ENCODE data around the gene ORAI3. TPM values are rescaled to one million over a fixed set of nuclear protein-coding genes. Genes with fewer than 3 reads are reported as not detected.
A peak's percentile ranks its signal among the peaks of the same experiment; 100 is the strongest.

The ORAI3 gene
- total RNA-seq, 1 donor from 2014 or later: 39.0 TPM

- no peaks in the 10 kb centered on the region for H3K36me3 ChIP-seq
- intact Hi-C loops (cut with DNase I): loop anchor here (5.0 kb wide), 3 partner anchors 42 to 873 kb away; partner anchors contain the start of genes SETD1A, VKORC1 and ZNF267
- H3K4me3 ChIP-seq: no peak overlapping the region
- peaks cover 9 to 27% of the 10 kb centered on the region in 2 donors for H3K4me1 ChIP-seq
- peak in 1 of 2 donors; percentile 80 for DNase-seq (ENCODE audit: low spot score in 2 of 2)
- H3K9me3 ChIP-seq: no peaks in the 10 kb centered on the region
- H3K27me3 ChIP-seq: no peaks in the 10 kb centered on the region
- no peak for TF ChIP-seq CTCF (IDR thresholded peaks at IDR 0.05)
- peak overlapping the region; percentile 90 to 94 for H3K27ac ChIP-seq
Observed at GRCh38 chr16:30998852-30999761, 50.2 kb downstream of the ORAI3 start.

GRCh38 chr16:31000671-31001382 is 52.0 kb downstream of the ORAI3 start:
- intact Hi-C loops (cut with DNase I): no loop called here
- TF ChIP-seq CTCF (IDR thresholded peaks at IDR 0.05): no peak
- Histone ChIP-seq H3K27me3 (no peaks in the 10 kb centered on the region), H3K4me1 (peaks cover 9 to 27% of the 10 kb centered on the region in 2 donors), H3K9me3 (no peaks in the 10 kb centered on the region), H3K27ac (no peak overlapping the region), H3K4me3 (no peak overlapping the region), H3K36me3 (no peaks in the 10 kb centered on the region)
- DNase-seq (ENCODE audit: low spot score in 2 of 2): no peak

GRCh38 chr16:31001507-31002249 is 52.8 kb downstream of the ORAI3 start:
- H3K27me3 ChIP-seq: no peaks in the 10 kb centered on the region
- intact Hi-C loops (cut with DNase I): no loop called here
- H3K36me3 ChIP-seq: no peaks in the 10 kb centered on the region
- no peaks in the 10 kb centered on the region for H3K9me3 ChIP-seq
- peaks cover 9 to 24% of the 10 kb centered on the region in 2 donors for H3K4me1 ChIP-seq
- H3K27ac ChIP-seq: no peak overlapping the region
- no peak overlapping the region for H3K4me3 ChIP-seq
- DNase-seq (ENCODE audit: low spot score in 2 of 2): no peak
- TF ChIP-seq CTCF (IDR thresholded peaks at IDR 0.05): no peak

GRCh38 chr16:31002250-31002700 is 53.4 kb downstream of the ORAI3 start:
- Histone ChIP-seq H3K4me1 (peaks cover 9 to 20% of the 10 kb centered on the region in 2 donors), H3K9me3 (no peaks in the 10 kb centered on the region), H3K27ac (no peak overlapping the region), H3K4me3 (no peak overlapping the region), H3K27me3 (no peaks in the 10 kb centered on the region), H3K36me3 (no peaks in the 10 kb centered on the region)
- no peak for DNase-seq (ENCODE audit: low spot score in 2 of 2)
- intact Hi-C loops (cut with DNase I): no loop called here
- TF ChIP-seq CTCF (IDR thresholded peaks at IDR 0.05): no peak

- H3K4me3 ChIP-seq: no peak overlapping the region
- no peak for TF ChIP-seq CTCF (IDR thresholded peaks at IDR 0.05)
- H3K4me1 ChIP-seq: peaks cover 2 to 14% of the 10 kb centered on the region in 2 donors
- no peak overlapping the region for H3K27ac ChIP-seq
- intact Hi-C loops (cut with DNase I): no loop called here
- H3K36me3 ChIP-seq: no peaks in the 10 kb centered on the region
- H3K27me3 ChIP-seq: no peaks in the 10 kb centered on the region
- DNase-seq (ENCODE audit: low spot score in 2 of 2): no peak
- H3K9me3 ChIP-seq: no peaks in the 10 kb centered on the region
Observed at GRCh38 chr16:31002862-31003341, 54.0 kb downstream of the ORAI3 start.

Measured in ascending aorta (tissue), 2 donors.